NCI-H345 treated with DMSO at 0.1 percent for 48 hours (cell line): ENCODE results near the gene HECW1.
"Not testable (repeated sequence)": the region's sequence is repeated elsewhere in the genome, so short reads cannot be mapped to it uniquely, and the experiment has no call there.

Experiments used
- DNase-seq: peaks from one replicate; lab custom pipeline; 2025; ENCODE audit not compliant: unreplicated experiment; lab: John Stamatoyannopoulos, UW

HECW1 gene

DNA sequence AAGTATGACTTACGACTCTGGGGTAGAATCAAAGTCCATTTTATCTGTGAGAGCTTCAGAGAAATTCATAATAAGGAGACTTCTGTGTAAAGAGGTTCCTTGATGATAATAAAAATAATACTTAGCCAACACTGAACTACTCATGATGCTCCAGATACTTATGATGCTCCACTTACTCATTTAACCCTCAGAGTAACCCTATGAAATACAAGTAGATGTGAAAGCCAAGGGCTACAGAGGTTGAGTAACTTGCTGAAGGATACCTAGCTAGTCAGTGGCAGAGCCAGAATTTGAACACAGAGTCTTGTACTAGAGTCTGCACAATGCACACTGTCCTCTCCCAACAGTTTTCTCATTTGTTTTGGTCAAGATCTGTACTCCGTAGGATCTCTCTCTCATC is 89.5 kb downstream of the HECW1 start:
- no peak for DNase-seq

DNA sequence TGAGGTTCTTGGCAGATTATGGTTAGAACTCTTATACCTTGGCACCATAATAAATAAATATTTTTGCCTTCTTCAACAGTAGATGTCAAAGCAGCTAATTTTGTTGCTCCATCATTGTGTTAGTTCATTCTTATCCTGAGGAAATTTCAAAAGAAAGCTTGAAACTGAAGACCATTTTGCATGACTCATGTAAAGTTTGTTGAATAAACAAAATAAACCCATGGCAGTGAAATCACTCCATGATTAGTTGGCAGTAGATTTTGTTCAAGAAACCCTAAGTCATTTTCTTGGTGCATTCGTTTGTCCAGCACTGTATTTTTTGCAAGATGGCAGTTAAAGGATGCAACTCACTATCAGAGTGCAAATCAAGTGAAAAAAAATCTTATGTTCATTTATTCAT is 91.6 kb downstream of the HECW1 start:
- DNase-seq: no peak

- DNase-seq: no peak
Observed at GRCh38 chr7:43205171-43205795, 92.8 kb downstream of the HECW1 start.

- no peak for DNase-seq
Observed at GRCh38 chr7:43208242-43208641, 95.8 kb downstream of the HECW1 start.

DNA sequence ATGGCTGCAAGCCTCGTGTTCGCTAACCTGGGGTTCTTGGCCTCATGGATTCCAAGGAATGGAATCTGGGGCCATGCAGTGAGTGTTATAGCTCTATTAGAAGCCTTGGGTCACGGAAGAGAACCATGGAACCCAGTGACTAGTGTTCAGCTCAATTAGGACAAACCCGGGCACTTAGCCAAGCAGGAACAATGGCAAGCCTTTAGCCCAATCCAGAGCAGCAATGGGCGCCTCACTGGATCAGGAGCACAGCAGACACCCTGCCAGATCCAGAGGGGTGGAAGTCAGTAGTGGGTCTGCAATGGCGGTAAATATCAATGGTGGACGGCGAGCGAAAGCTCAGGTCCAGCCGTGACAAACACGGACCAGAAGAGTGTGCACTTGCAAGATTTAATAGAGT is 98.1 kb downstream of the HECW1 start:
- not testable (repeated sequence) for DNase-seq

- no peak for DNase-seq
Observed at GRCh38 chr7:43211286-43211685, 98.8 kb downstream of the HECW1 start.

DNA sequence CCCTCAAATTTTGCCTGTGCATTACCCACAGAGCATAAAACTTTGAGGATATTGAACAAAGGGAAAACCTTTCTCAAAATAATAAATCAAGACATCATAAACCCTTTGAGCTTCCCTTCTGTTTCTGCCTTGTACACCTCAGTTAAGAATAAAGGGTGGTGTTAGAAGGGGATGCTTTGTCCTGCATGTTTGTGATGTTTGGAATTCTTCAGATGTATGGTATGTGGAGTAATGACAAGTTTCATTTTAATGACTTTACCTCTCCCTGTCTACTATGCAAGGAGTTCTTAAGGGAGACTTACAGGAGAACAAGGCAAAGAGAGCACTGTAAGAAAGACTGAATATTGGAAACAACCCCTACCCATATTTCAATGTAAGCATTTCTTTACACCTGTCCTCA is 99.2 kb downstream of the HECW1 start:
- DNase-seq: no peak

GRCh38 chr7:43212921-43213320 is 100.5 kb downstream of the HECW1 start:
- no peak for DNase-seq

GRCh38 chr7:43215061-43215460 is 102.6 kb downstream of the HECW1 start:
- no peak for DNase-seq

- no peak for DNase-seq
Observed at GRCh38 chr7:43217055-43217454, 104.6 kb downstream of the HECW1 start.

DNA sequence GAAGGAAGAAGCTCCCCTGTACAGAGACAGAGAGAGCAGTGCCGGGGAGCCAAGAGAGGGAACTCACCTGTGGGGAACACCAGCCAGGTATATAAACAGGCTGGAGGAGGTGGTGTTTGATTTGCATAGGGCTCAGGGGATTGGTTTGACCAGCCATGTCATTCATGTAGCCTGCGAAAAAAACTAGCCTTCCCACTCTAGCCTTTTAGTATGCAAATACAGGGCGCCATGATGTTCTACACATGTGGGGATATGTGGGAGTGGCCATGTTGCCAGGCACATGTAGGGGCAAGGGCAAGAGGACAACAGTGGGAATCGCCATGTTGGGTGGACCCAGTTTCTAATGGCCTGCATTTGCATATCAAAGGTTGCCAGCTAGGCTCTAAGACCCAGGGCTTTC is 106.5 kb downstream of the HECW1 start:
- DNase-seq: not testable (repeated sequence)

GRCh38 chr7:43220250-43220649 is 107.8 kb downstream of the HECW1 start:
- DNase-seq: no peak

DNA sequence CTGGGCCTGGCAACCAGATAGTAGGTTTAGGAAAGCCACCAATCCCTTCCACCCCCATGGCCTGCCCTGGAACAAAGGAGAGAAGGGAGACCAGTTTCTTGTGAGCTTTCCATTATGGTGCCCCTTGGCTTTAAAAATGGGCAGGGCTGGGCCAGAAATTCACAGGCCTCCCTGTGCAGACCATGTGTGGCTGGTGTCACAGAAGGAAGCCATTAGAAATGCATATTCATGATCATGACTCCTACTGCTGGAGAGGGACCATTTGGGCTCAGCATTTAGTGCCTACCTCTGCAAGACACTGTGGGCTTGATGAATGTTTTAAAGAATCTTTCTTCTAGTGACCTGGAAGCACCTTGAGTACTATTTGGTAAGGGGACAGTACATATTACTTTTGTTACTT is 108.3 kb downstream of the HECW1 start:
- no peak for DNase-seq

- no peak for DNase-seq
Observed at GRCh38 chr7:43229801-43230200, 117.4 kb downstream of the HECW1 start.

- no peak for DNase-seq
Observed at GRCh38 chr7:43232366-43232765, 119.9 kb downstream of the HECW1 start.

DNA sequence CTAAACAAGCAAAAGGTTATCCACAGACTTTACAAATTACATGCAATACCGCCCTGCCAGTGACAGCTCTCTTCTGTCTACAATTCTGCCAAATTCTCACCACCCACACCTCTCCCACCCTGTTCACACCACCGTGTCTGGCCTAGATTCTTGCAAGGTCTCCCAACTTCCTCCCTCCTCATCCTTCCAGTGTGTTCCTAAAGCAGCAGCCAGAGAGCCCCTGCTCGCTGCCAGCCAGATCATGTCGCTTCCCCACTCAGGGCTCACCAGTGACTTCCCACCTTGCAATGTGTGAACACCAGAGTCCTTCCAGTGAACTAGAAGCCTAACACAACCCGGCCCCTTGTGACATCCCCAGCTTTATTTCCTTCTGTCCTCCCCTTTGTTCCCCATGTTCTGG is 121.6 kb downstream of the HECW1 start:
- DNase-seq: no peak

- no peak for DNase-seq
Observed at GRCh38 chr7:43234968-43235367, 122.5 kb downstream of the HECW1 start.

DNA sequence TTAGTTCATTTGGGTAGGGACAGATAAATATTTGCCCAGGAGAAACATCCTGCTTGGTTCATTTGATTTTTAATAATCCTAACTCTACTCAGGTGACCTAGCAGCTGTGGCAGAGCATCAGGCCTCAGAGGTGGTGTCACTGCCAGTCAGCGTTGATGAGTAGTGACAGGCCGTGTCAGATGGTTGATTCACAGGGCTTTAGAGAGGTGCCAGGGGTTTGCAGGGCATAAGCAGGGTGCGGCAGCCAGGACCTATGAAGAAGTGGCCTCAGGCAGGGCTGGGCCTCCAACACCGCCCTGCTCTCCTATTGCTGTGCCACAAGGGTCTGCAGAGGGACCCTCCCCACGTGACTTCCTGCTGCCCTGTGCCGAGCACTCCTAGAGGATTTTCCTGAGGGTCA is 128.1 kb downstream of the HECW1 start:
- DNase-seq: no peak

DNA sequence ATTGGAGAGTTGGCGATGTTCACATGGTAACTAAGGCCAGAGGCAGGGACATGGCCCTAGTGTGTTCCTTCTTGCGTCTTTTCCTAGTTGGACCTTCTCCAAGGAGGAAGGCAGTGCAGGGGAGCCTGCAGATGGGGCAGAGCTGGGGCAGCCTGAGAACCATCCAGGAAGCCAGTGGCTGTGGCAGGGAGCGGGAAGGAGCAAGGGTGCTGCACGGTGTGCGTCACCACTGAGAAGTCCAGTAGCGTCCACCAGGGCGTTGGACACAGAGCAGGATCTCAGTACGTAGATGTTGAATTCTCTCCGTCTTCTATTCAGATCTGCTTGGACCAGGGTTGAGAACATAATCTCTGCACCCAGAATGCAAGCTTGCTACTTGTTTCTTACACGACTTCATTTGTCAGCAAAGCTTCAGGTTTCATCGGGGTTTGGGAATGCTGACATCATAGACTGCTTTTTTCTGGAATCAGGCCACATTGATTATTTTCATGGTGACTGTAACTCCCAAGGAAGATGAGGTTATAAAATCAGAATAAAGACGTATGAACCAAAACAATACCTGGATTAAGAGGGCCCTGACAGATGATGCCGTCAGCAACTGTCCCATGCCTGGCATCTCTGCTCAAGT is 130.3 kb downstream of the HECW1 start:
- no peak for DNase-seq

- DNase-seq: no peak
Observed at GRCh38 chr7:43244232-43244631, 131.8 kb downstream of the HECW1 start.

GRCh38 chr7:43244784-43245183 is 132.3 kb downstream of the HECW1 start:
- no peak for DNase-seq

GRCh38 chr7:43247757-43248156 is 135.3 kb downstream of the HECW1 start:
- no peak for DNase-seq

DNA sequence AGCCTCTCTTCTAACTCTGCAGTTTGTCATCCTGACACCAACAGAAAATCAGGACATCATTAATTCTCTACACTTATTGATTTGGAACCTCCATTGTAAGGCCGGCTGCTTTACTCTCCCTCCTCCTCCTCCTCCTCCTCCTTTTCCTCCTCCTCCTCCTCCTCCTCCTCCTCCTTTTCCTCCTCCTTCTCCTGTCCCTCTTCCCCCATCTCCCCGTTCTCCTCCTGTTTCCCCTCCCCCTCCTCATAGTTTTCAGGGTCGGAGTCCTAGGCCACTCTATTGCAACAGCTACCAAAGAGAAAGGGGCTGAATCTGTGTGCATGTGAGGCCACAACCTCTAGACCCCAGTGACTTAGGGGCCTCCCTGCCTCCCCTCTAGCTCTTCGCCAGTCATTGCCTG is 136.1 kb downstream of the HECW1 start:
- no peak for DNase-seq
